Measurements from ENCODE around the gene PRDM16. TPM values are rescaled to one million over a fixed set of nuclear protein-coding genes. Genes with fewer than 3 reads are reported as not detected.

Gene PRDM16
- polyA plus RNA-seq, 1 donor from 2014 or later = 0.21 TPM

DNA sequence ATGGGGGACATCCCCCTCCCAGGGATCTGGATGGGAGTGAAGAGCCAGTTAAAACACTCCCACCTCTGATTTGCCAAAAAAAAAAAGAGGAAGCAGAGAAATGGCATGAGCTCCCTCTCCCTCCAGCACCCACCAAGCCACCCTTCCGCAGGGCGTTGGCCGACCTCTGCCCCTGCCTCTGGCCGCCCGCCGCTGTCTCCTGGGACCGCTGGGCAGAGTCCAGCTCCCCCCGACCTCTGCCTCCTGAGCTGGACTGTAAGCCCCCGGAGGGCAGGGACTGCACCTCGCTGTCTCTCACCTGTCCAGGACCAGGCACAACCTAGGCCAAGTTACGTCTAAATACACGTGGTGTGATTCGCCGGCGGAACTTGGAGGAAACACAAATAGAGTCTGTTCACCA, 174.3 kb downstream of the PRDM16 start:
- H3K9ac ChIP-seq (ENCODE audit: low read length) = no peak overlapping the region
- H3K9me2 ChIP-seq (ENCODE audit: insufficient read depth, low read length) = no peaks in the 10 kb centered on the region
- no peak overlapping the region for H3K4me2 ChIP-seq (ENCODE audit: low read length)
- H3K36me3 ChIP-seq (ENCODE audit: insufficient read depth, low read length) = no peaks in the 10 kb centered on the region
- H3K27me3 ChIP-seq (ENCODE audit: insufficient read depth, low read depth, low read length) = no peaks in the 10 kb centered on the region
- no peak overlapping the region for H3K27ac ChIP-seq (ENCODE audit: low read length)
- no peaks in the 10 kb centered on the region for H3K79me2 ChIP-seq (replicated peaks; ENCODE audit: insufficient read depth, low read length)
- peaks cover 1% of the 10 kb centered on the region for H3F3A ChIP-seq (ENCODE audit: insufficient read depth, low read length, poor library complexity, severe bottlenecking)
- TF ChIP-seq POLR2AphosphoS5 (IDR thresholded peaks at IDR 0.05) (no peak), TAF1 (IDR thresholded peaks at IDR 0.05; ENCODE audit: low read depth) (no peak), RAD21 (conservative IDR thresholded peaks at IDR 0.05) (no peak), MXI1 (conservative IDR thresholded peaks at IDR 0.05; ENCODE audit: poor library complexity, severe bottlenecking) (no peak), SMC3 (conservative IDR thresholded peaks at IDR 0.05; ENCODE audit: poor library complexity) (no peak), EP300 (conservative IDR thresholded peaks at IDR 0.05; ENCODE audit: poor library complexity, severe bottlenecking) (no peak), EZH2 (IDR thresholded peaks at IDR 0.05; ENCODE audit: borderline replicate concordance, insufficient read depth, low read length, poor library complexity, severe bottlenecking) (no peak)
- TF ChIP-seq, protein P1, sequence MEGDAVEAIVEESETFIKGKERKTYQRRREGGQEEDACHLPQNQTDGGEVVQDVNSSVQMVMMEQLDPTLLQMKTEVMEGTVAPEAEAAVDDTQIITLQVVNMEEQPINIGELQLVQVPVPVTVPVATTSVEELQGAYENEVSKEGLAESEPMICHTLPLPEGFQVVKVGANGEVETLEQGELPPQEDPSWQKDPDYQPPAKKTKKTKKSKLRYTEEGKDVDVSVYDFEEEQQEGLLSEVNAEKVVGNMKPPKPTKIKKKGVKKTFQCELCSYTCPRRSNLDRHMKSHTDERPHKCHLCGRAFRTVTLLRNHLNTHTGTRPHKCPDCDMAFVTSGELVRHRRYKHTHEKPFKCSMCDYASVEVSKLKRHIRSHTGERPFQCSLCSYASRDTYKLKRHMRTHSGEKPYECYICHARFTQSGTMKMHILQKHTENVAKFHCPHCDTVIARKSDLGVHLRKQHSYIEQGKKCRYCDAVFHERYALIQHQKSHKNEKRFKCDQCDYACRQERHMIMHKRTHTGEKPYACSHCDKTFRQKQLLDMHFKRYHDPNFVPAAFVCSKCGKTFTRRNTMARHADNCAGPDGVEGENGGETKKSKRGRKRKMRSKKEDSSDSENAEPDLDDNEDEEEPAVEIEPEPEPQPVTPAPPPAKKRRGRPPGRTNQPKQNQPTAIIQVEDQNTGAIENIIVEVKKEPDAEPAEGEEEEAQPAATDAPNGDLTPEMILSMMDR (IDR thresholded peaks at IDR 0.05; ENCODE audit: poor library complexity, severe bottlenecking) = no peak
- TF ChIP-seq, protein P2, sequence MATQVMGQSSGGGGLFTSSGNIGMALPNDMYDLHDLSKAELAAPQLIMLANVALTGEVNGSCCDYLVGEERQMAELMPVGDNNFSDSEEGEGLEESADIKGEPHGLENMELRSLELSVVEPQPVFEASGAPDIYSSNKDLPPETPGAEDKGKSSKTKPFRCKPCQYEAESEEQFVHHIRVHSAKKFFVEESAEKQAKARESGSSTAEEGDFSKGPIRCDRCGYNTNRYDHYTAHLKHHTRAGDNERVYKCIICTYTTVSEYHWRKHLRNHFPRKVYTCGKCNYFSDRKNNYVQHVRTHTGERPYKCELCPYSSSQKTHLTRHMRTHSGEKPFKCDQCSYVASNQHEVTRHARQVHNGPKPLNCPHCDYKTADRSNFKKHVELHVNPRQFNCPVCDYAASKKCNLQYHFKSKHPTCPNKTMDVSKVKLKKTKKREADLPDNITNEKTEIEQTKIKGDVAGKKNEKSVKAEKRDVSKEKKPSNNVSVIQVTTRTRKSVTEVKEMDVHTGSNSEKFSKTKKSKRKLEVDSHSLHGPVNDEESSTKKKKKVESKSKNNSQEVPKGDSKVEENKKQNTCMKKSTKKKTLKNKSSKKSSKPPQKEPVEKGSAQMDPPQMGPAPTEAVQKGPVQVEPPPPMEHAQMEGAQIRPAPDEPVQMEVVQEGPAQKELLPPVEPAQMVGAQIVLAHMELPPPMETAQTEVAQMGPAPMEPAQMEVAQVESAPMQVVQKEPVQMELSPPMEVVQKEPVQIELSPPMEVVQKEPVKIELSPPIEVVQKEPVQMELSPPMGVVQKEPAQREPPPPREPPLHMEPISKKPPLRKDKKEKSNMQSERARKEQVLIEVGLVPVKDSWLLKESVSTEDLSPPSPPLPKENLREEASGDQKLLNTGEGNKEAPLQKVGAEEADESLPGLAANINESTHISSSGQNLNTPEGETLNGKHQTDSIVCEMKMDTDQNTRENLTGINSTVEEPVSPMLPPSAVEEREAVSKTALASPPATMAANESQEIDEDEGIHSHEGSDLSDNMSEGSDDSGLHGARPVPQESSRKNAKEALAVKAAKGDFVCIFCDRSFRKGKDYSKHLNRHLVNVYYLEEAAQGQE (IDR thresholded peaks at IDR 0.05; ENCODE audit: borderline replicate concordance) = no peak
- no peak overlapping the region for H3K4me3 ChIP-seq (ENCODE audit: low read length)
- no peaks in the 10 kb centered on the region for H4K20me1 ChIP-seq (ENCODE audit: insufficient read depth)
- no peaks in the 10 kb centered on the region for H3K9me3 ChIP-seq (ENCODE audit: low read length)
- H2AFZ ChIP-seq (ENCODE audit: low read depth, low read length) = no peak overlapping the region

DNA sequence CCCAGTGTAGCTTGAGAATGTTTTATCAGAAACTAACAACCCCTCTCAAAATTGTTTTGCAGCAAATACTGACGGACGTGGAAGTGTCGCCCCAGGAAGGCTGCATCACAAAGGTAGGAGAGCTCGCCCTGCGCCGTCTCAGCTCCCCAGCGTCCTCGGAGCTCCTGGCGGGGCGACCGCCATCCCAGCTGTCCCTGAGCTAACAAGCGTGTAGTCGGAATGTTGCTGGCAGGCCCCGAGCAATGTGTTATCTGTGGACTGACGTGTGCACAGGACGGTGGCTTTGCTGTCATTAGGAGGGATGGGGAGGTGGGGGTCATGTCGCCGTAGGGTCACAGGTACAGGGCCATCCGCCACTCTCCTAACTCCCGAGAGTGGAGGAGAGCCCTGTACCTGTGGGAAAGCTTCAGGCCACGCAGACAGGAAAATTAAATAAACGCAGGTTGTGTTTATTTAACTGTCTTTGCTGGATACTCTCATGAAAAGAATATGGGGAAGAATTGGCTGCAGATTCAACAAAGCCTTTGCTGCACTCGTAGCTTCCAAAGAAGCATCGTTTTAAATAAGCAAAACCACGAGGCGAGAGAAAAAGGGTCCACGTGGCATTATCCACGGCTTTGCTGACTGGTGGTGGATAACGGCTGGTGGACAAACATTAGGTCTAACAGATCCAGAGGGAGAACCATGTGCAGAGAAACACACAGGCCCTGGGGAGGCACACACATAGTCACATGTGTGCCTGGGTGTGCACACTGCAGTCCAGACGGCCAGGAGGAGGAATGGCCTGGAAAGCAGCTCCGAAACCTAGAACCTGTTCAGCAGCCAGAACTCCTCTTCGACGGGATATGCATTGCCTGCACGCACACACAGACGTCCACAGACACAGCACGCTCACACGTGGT, 175.3 kb downstream of the PRDM16 start:
- TF ChIP-seq SMC3 (conservative IDR thresholded peaks at IDR 0.05; ENCODE audit: poor library complexity) = no peak
- TF ChIP-seq, protein P1 (IDR thresholded peaks at IDR 0.05; ENCODE audit: poor library complexity, severe bottlenecking) = no peak
- TF ChIP-seq POLR2AphosphoS5 (IDR thresholded peaks at IDR 0.05) = no peak
- TF ChIP-seq EP300 (conservative IDR thresholded peaks at IDR 0.05; ENCODE audit: poor library complexity, severe bottlenecking) = no peak
- TF ChIP-seq, protein P2 (IDR thresholded peaks at IDR 0.05; ENCODE audit: borderline replicate concordance) = no peak
- TF ChIP-seq EZH2 (IDR thresholded peaks at IDR 0.05; ENCODE audit: borderline replicate concordance, insufficient read depth, low read length, poor library complexity, severe bottlenecking) = no peak
- no peak for TF ChIP-seq TAF1 (IDR thresholded peaks at IDR 0.05; ENCODE audit: low read depth)
- TF ChIP-seq MXI1 (conservative IDR thresholded peaks at IDR 0.05; ENCODE audit: poor library complexity, severe bottlenecking) = no peak
- no peak for TF ChIP-seq RAD21 (conservative IDR thresholded peaks at IDR 0.05)
- no peak overlapping the region for H3K4me3 ChIP-seq (ENCODE audit: low read length)

More for the DNA sequence above, 175.3 kb downstream of the PRDM16 start:
- Histone ChIP-seq H3K9me2 (ENCODE audit: insufficient read depth, low read length) (no peaks in the 10 kb centered on the region), H3K9ac (ENCODE audit: low read length) (no peak overlapping the region), H3K36me3 (ENCODE audit: insufficient read depth, low read length) (no peaks in the 10 kb centered on the region), H3K79me2 (replicated peaks; ENCODE audit: insufficient read depth, low read length) (no peaks in the 10 kb centered on the region), H3K27me3 (ENCODE audit: insufficient read depth, low read depth, low read length) (no peaks in the 10 kb centered on the region), H4K20me1 (ENCODE audit: insufficient read depth) (no peaks in the 10 kb centered on the region), H3K4me2 (ENCODE audit: low read length) (no peak overlapping the region), H3K9me3 (ENCODE audit: low read length) (no peaks in the 10 kb centered on the region), H2AFZ (ENCODE audit: low read depth, low read length) (no peak overlapping the region), H3F3A (ENCODE audit: insufficient read depth, low read length, poor library complexity, severe bottlenecking) (peaks cover 6% of the 10 kb centered on the region), H3K27ac (ENCODE audit: low read length) (no peak overlapping the region)

All from neural cell (in vitro differentiated cells).